Testis (tissue), 3 donors: ENCODE data around the gene DIS3L2. TPM values are rescaled to one million over a fixed set of nuclear protein-coding genes. Genes with fewer than 3 reads are reported as not detected.

Experiments used
- DNase-seq: peaks from one replicate; pipeline ENCODE4 v3.0.0-alpha.2; 2019
- H3K27ac ChIP-seq, 2 donors: fragments of 200-600 bp; sonication (generic); one replicate each; pipeline ENCODE4 v1.5.1; 2019
- H3K27me3 ChIP-seq: fragments of 200-600 bp; sonication (generic); one replicate; pipeline ENCODE4 v1.5.1; 2019
- H3K36me3 ChIP-seq: fragments of 200-600 bp; sonication (generic); one replicate; pipeline ENCODE4 v1.5.1; 2017; ENCODE audit warnings: low read depth; ENCODE audit errors: missing control alignments
- H3K4me1 ChIP-seq: fragments of 200-600 bp; sonication (generic); one replicate; pipeline ENCODE4 v1.5.1; 2019
- H3K4me3 ChIP-seq, 2 donors: fragments of 200-600 bp; sonication (generic); one replicate each; pipeline ENCODE4 v1.5.1; 2017 to 2019
- H3K9me3 ChIP-seq: fragments of 200-600 bp; sonication (generic); one replicate; pipeline ENCODE4 v1.5.1; 2017
- CTCF ChIP-seq, 3 experiments: fragments of 450-650 bp in 2 of 3; fragments of 200-600 bp in 1 of 3; sonication (generic) in 1 of 3; IDR thresholded peaks; one replicate each; pipeline ENCODE4 v1.5.1; 2016 to 2019; ENCODE audit warnings: antibody characterized with exemption in 3 of 3, mild to moderate bottlenecking in 2 of 3, moderate library complexity in 1 of 3
- POLR2A ChIP-seq: fragments of 450-650 bp; IDR thresholded peaks from one replicate; pipeline ENCODE4 v1.6.1; 2017; ENCODE audit warnings: antibody characterized with exemption, mild to moderate bottlenecking, moderate library complexity
- WGBS, 2 donors: methylation state at CpG; one replicate each; pipeline ENCODE4 v1.1.5; 2018; 5-methylcytosine and 5-hydroxymethylcytosine counted together
- intact Hi-C: fragments of 100-400 bp; cut with DNase I; formaldehyde crosslinking; loops from one replicate; pipeline ENCODE4 v1.15.1; 2023; ENCODE audit warnings: low total_unique reads
- polyA plus RNA-seq: library from polyadenylated mRNA; stranded (reverse); fragments of 350-450 nt; fragmentation: Illumina TruSeq; extraction: RNeasy Lipid Tissue Mini Kit (QIAGEN cat#74804); gene quantifications from one replicate; pipeline ENCODE4 v1.2.3, GENCODE V29; 2014; ENCODE audit warnings: low read depth, low replicate concordance; ENCODE audit not compliant: insufficient read depth
- total RNA-seq, 2 donors: library from RNA; depleted of rRNA; stranded (reverse); fragments of >200 nt; gene quantifications; one replicate each; pipeline ENCODE4 v1.2.3, GENCODE V29; 2016

The DIS3L2 gene
- total and polyA plus RNA-seq, 3 donors from 2014 or later = 32.5 to 80.7 (median 70.4) TPM

- H3K27ac ChIP-seq = no peak overlapping the region
- no peaks in the 10 kb centered on the region for H3K9me3 ChIP-seq
- 75 to 86% methylated on average over 2 of the region's 2 CpGs for WGBS, 2 donors
- H3K4me1 ChIP-seq = no peaks in the 10 kb centered on the region
- H3K4me3 ChIP-seq = no peak overlapping the region
- TF ChIP-seq POLR2A = no peak
- no peak for TF ChIP-seq CTCF (IDR thresholded peaks at IDR 0.05)
- intact Hi-C loops = no loop called here
- no peaks in the 10 kb centered on the region for H3K27me3 ChIP-seq
- no peak for DNase-seq
- H3K36me3 ChIP-seq = no peaks in the 10 kb centered on the region
Observed at GRCh38 chr2:232053777-232054176, 92.3 kb downstream of the DIS3L2 start.

- Histone ChIP-seq H3K4me1 (no peaks in the 10 kb centered on the region), H3K27ac (no peak overlapping the region), H3K27me3 (no peaks in the 10 kb centered on the region), H3K4me3 (no peak overlapping the region), H3K9me3 (no peaks in the 10 kb centered on the region), H3K36me3 (no peaks in the 10 kb centered on the region)
- intact Hi-C loops = no loop called here
- 82 to 83% methylated on average over 5 of the region's 5 CpGs for WGBS, 2 donors
- no peak for TF ChIP-seq POLR2A
- no peak for TF ChIP-seq CTCF (IDR thresholded peaks at IDR 0.05)
- DNase-seq = no peak
Observed at GRCh38 chr2:232058063-232058877, 96.8 kb downstream of the DIS3L2 start.

GRCh38 chr2:232058931-232059330 is 97.4 kb downstream of the DIS3L2 start:
- intact Hi-C loops = no loop called here
- no peak for DNase-seq
- TF ChIP-seq POLR2A (no peak), CTCF (IDR thresholded peaks at IDR 0.05) (no peak)
- Histone ChIP-seq H3K9me3 (no peaks in the 10 kb centered on the region), H3K4me3 (no peak overlapping the region), H3K4me1 (no peaks in the 10 kb centered on the region), H3K27ac (no peak overlapping the region), H3K36me3 (no peaks in the 10 kb centered on the region), H3K27me3 (no peaks in the 10 kb centered on the region)

- Histone ChIP-seq H3K27me3 (no peaks in the 10 kb centered on the region), H3K4me3 (no peak overlapping the region), H3K36me3 (no peaks in the 10 kb centered on the region), H3K27ac (no peak overlapping the region), H3K9me3 (no peaks in the 10 kb centered on the region), H3K4me1 (no peaks in the 10 kb centered on the region)
- intact Hi-C loops = no loop called here
- no peak for DNase-seq
- WGBS, 2 donors = 88 to 90% methylated on average over 4 of the region's 4 CpGs
- TF ChIP-seq POLR2A = no peak
- TF ChIP-seq CTCF (IDR thresholded peaks at IDR 0.05) = no peak
Observed at GRCh38 chr2:232061265-232061664, 99.8 kb downstream of the DIS3L2 start.

GRCh38 chr2:232073026-232073425 is 111.5 kb downstream of the DIS3L2 start:
- intact Hi-C loops = no loop called here
- Histone ChIP-seq H3K27me3 (no peaks in the 10 kb centered on the region), H3K4me3 (no peak overlapping the region), H3K36me3 (no peaks in the 10 kb centered on the region), H3K9me3 (no peaks in the 10 kb centered on the region), H3K4me1 (no peaks in the 10 kb centered on the region), H3K27ac (no peak overlapping the region)
- no peak for DNase-seq
- TF ChIP-seq CTCF (IDR thresholded peaks at IDR 0.05) = no peak
- TF ChIP-seq POLR2A = no peak
- 71 to 72% methylated on average over 4 of the region's 4 CpGs for WGBS, 2 donors
